Ovary (tissue), 3 donors: ENCODE data around the gene MKRN1.

Source experiments
- EP300 ChIP-seq: sonication (generic); formaldehyde crosslinking; IDR thresholded peaks from one replicate; pipeline ENCODE4 v1.6.1; 2017; ENCODE audit warnings: antibody characterized with exemption
- POLR2A ChIP-seq: fragments of 450-650 bp; IDR thresholded peaks from one replicate; pipeline ENCODE4 v1.6.1; 2017; ENCODE audit warnings: antibody characterized with exemption, mild to moderate bottlenecking, moderate library complexity
- TF ChIP-seq, protein P1 (sequence below), 3 donors: fragments of 450-650 bp in 2 of 3; fragments of 200-600 bp in 1 of 3; IDR thresholded peaks; one replicate each; pipeline versions ENCODE4 v1.5.1 to v1.8.0; 2016 to 2022; ENCODE audit warnings: antibody characterized with exemption in 3 of 3, mild to moderate bottlenecking in 1 of 3
- donor health status: DM: no; HTN: no; CAD: no.

DNA sequence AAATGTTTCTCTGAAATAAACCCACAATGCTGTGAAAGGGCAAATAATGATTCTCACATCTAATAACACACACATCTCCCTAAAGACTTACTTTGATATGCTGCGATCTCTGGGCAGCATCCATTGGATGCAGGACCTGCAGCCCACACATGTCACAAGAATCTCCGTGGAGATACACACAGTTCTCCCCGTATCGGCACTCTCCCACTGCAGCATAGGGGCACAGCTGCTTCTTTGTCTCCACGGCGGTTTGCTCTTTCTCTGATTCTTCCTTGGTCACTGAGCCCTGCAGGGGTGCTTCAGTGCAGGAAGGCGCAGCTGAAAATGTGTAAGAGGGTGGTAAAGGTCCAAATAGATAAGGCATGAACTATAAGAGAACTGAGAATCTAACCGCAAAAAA lies 20.4 kb downstream of the MKRN1 start:
- TF ChIP-seq POLR2A = no peak
- TF ChIP-seq, protein P1, sequence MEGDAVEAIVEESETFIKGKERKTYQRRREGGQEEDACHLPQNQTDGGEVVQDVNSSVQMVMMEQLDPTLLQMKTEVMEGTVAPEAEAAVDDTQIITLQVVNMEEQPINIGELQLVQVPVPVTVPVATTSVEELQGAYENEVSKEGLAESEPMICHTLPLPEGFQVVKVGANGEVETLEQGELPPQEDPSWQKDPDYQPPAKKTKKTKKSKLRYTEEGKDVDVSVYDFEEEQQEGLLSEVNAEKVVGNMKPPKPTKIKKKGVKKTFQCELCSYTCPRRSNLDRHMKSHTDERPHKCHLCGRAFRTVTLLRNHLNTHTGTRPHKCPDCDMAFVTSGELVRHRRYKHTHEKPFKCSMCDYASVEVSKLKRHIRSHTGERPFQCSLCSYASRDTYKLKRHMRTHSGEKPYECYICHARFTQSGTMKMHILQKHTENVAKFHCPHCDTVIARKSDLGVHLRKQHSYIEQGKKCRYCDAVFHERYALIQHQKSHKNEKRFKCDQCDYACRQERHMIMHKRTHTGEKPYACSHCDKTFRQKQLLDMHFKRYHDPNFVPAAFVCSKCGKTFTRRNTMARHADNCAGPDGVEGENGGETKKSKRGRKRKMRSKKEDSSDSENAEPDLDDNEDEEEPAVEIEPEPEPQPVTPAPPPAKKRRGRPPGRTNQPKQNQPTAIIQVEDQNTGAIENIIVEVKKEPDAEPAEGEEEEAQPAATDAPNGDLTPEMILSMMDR (IDR thresholded peaks at IDR 0.05) = no peak
- TF ChIP-seq EP300 = no peak
